Spinal cord (tissue), 10 donors: ENCODE data around the gene ILKAP. TPM values are rescaled to one million over a fixed set of nuclear protein-coding genes. Genes with fewer than 3 reads are reported as not detected.

Source experiments
- DNase-seq, 6 donors: peaks; one replicate each; pipeline versions ENCODE4 v3.0.0 to v3.0.0-alpha.2; 2013 to 2015; ENCODE audit warnings: low spot score in 6 of 6, low read depth in 4 of 6
- H3K27ac ChIP-seq: one replicate; pipeline ENCODE4 v1.5.1; 2013; ENCODE audit warnings: low read depth, low read length, control low read depth
- H3K27me3 ChIP-seq: one replicate; pipeline ENCODE4 v1.6.1; 2013; ENCODE audit warnings: low read length; ENCODE audit not compliant: control insufficient read depth, insufficient read depth
- H3K36me3 ChIP-seq: one replicate; pipeline ENCODE4 v1.6.1; 2013; ENCODE audit warnings: low read length; ENCODE audit not compliant: control insufficient read depth, insufficient read depth
- H3K4me1 ChIP-seq: one replicate; pipeline ENCODE4 v1.6.1; 2013; ENCODE audit warnings: low read length; ENCODE audit not compliant: control insufficient read depth, insufficient read depth
- H3K4me3 ChIP-seq: one replicate; pipeline ENCODE4 v1.5.1; 2013; ENCODE audit warnings: low read depth, low read length, control low read depth
- H3K9me3 ChIP-seq: one replicate; pipeline ENCODE4 v1.6.1; 2013; ENCODE audit warnings: low read length; ENCODE audit not compliant: control insufficient read depth, insufficient read depth
- WGBS: methylation state at CpG from one replicate; pipeline ENCODE4 v1.1.5; 2013; ENCODE audit warnings: missing lambda C conversion rate; ENCODE audit not compliant: insufficient coverage; 5-methylcytosine and 5-hydroxymethylcytosine counted together
- polyA plus RNA-seq, 2 donors: library from polyadenylated mRNA; unstranded; fragments of 120-200 nt; gene quantifications; one replicate each; pipeline ENCODE4 v1.2.1, GENCODE V29; 2013; ENCODE audit not compliant: insufficient read length in 2 of 2
- total RNA-seq, 2 donors: library from RNA; depleted of rRNA in 1 of 2; stranded (reverse); fragments of 120-200 nt in 1 of 2; fragments of >200 nt in 1 of 2; gene quantifications; one replicate each; pipeline versions ENCODE4 v1.2.3 to v1.2.4, GENCODE V29; 2013 to 2014
- donor health status: healthy.

ILKAP gene
- total and polyA plus RNA-seq, 4 donors, result 29.4 to 65.8 (median 43.5) TPM

- no peaks in the 10 kb centered on the region for H3K9me3 ChIP-seq
- WGBS, result 60% methylated on average over 16 of the region's 18 CpGs
- DNase-seq, result no peak
- H3K4me3 ChIP-seq, result peak overlapping the region; percentile 45
- H3K27me3 ChIP-seq, result no peaks in the 10 kb centered on the region
- peaks cover 24% of the 10 kb centered on the region for H3K4me1 ChIP-seq
- no peaks in the 10 kb centered on the region for H3K36me3 ChIP-seq
- H3K27ac ChIP-seq, result peak overlapping the region; percentile 83
Observed at GRCh38 chr2:238203973-238204683, 633 bp upstream of the ILKAP start.

GRCh38 chr2:238202326-238203093 is 985 bp downstream of the ILKAP start:
- Histone ChIP-seq H3K4me3 (peak overlapping the region; percentile 67), H3K9me3 (no peaks in the 10 kb centered on the region), H3K27ac (peak overlapping the region; percentile 37), H3K36me3 (no peaks in the 10 kb centered on the region), H3K4me1 (peaks cover 24% of the 10 kb centered on the region), H3K27me3 (no peaks in the 10 kb centered on the region)
- WGBS, result 4% methylated on average over 24 of the region's 27 CpGs
- peak in 2 of 6 donors; percentile 23 to 32 for DNase-seq

GRCh38 chr2:238190445-238190844 is 13.1 kb downstream of the ILKAP start:
- WGBS, result 86% methylated on average over 2 of the region's 2 CpGs
- Histone ChIP-seq H3K9me3 (no peaks in the 10 kb centered on the region), H3K4me1 (no peaks in the 10 kb centered on the region), H3K4me3 (no peak overlapping the region), H3K27ac (no peak overlapping the region), H3K27me3 (no peaks in the 10 kb centered on the region), H3K36me3 (peaks cover 51% of the 10 kb centered on the region)
- no peak for DNase-seq

- H3K27ac ChIP-seq, result no peak overlapping the region
- no peak for DNase-seq
- H3K4me1 ChIP-seq, result no peaks in the 10 kb centered on the region
- H3K4me3 ChIP-seq, result no peak overlapping the region
- H3K36me3 ChIP-seq, result peaks cover 70% of the 10 kb centered on the region
- H3K9me3 ChIP-seq, result no peaks in the 10 kb centered on the region
- no peaks in the 10 kb centered on the region for H3K27me3 ChIP-seq
- WGBS, result 77% methylated on average over 14 of the region's 17 CpGs
Observed at GRCh38 chr2:238187618-238188548, 15.6 kb downstream of the ILKAP start.

- WGBS, result 85% methylated on average over 3 of the region's 4 CpGs
- DNase-seq, result no peak
- Histone ChIP-seq H3K27me3 (no peaks in the 10 kb centered on the region), H3K36me3 (peaks cover 71% of the 10 kb centered on the region), H3K27ac (no peak overlapping the region), H3K9me3 (no peaks in the 10 kb centered on the region), H3K4me1 (no peaks in the 10 kb centered on the region), H3K4me3 (no peak overlapping the region)
Observed at GRCh38 chr2:238183821-238184220, 19.7 kb downstream of the ILKAP start.

- DNase-seq, result no peak
- H3K9me3 ChIP-seq, result no peaks in the 10 kb centered on the region
- H3K4me3 ChIP-seq, result no peak overlapping the region
- H3K27ac ChIP-seq, result no peak overlapping the region
- 95% methylated on average over 6 of the region's 6 CpGs for WGBS
- no peaks in the 10 kb centered on the region for H3K27me3 ChIP-seq
- peaks cover 64% of the 10 kb centered on the region for H3K36me3 ChIP-seq
- H3K4me1 ChIP-seq, result no peaks in the 10 kb centered on the region
Observed at GRCh38 chr2:238182362-238182761, 21.1 kb downstream of the ILKAP start.

- Histone ChIP-seq H3K27ac (no peak overlapping the region), H3K27me3 (no peaks in the 10 kb centered on the region), H3K4me3 (no peak overlapping the region), H3K9me3 (no peaks in the 10 kb centered on the region), H3K4me1 (no peaks in the 10 kb centered on the region), H3K36me3 (peaks cover 62% of the 10 kb centered on the region)
- WGBS, result 93% methylated on average over 4 of the region's 5 CpGs
- DNase-seq, result no peak
Observed at GRCh38 chr2:238180554-238180953, 22.9 kb downstream of the ILKAP start.

- DNase-seq, result no peak
- no peak overlapping the region for H3K27ac ChIP-seq
- no peaks in the 10 kb centered on the region for H3K27me3 ChIP-seq
- no peaks in the 10 kb centered on the region for H3K9me3 ChIP-seq
- H3K36me3 ChIP-seq, result peaks cover 65% of the 10 kb centered on the region
- H3K4me1 ChIP-seq, result no peaks in the 10 kb centered on the region
- H3K4me3 ChIP-seq, result no peak overlapping the region
Observed at GRCh38 chr2:238176613-238177012, 26.9 kb downstream of the ILKAP start.

GRCh38 chr2:238174701-238175100 is 28.8 kb downstream of the ILKAP start:
- Histone ChIP-seq H3K36me3 (peaks cover 64% of the 10 kb centered on the region), H3K27me3 (no peaks in the 10 kb centered on the region), H3K27ac (no peak overlapping the region), H3K9me3 (no peaks in the 10 kb centered on the region), H3K4me1 (no peaks in the 10 kb centered on the region), H3K4me3 (no peak overlapping the region)
- no peak for DNase-seq
- 81% methylated on average over 2 of the region's 3 CpGs for WGBS
